Stimulated activated CD4-positive, alpha-beta T cell treated with anti-CD3 and anti-CD28 coated beads, TNF-alpha, amount 100 ng/mL, for 48 hours (primary cell): Measurements from ENCODE around the gene USP6NL.

Source experiments
- DNase-seq, 3 donors: peaks; one replicate each; pipeline ENCODE4 v3.0.0-alpha.2; 2020; ENCODE audit warnings: low read depth in 3 of 3

The USP6NL gene

DNA sequence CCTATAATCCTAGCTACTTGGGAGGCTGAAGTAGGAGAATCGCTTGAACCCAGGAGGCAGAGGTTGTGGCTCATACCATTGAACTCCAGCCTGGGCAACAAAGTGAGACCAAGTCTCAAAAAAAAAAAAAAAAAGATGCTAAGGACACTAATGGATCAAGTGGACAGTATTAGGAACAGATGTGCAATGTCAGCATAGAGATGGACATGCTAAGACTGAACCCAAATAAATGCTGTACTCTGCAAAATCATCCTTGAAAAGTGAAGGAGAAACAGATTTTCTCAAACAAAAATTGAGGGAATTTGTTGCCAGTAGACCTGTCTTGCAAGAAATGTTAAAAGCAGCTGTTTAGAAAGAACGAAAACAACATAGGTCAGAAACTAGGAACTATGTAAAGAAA is 194.5 kb downstream of the USP6NL start:
- no peak for DNase-seq

DNA sequence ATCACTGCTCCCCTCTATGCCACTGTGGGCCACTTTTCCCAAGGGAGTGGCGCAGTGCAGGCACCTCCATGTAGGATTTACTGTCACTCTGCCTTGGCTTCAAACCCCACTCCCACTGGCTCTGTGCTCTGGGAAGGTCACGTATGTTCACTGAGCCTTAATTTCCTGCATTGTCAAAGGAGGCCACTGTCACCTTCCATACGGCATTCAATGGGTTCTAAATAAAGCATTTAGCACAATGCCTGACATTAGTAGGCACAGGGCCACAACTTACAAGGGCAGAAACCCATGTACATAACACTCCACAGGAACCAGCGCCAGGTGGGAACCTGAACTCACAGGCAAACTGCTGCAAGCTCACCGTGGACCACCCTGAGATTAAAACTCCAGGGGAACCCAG is 196.4 kb downstream of the USP6NL start:
- DNase-seq, result no peak

DNA sequence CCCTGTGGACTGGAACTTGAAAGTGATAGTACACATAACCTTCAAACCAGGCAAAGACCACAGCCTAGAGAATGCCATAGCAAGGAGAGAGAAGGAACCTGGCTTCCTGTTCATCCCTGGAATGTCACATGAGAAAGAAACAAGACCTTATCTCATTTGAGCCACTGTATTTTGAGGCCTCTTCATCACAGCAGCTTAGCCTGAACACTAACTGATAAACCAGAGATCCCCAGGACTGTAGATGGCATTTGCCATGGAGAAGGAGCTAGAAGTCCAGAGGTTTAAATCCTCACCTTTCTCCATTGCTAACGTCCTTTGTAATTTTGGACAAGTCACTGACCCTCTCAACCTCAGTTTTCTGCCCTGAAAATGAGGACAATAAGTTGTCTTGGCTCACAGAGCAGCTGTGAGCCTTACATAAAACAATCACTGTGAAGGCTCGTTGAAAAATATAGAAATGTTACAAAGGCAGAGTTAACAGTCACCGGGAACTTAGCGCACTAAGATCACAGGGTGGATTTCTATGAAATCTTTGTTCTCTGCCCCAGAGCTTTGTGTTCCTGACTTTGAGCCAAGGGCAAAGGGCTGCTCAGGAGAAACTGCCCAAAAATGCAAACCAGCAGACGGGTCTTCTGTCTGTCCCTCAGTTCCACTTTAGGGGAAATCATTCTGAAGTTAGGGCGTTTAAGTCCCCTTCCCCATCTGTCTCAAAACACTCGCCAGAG is 197.0 kb downstream of the USP6NL start:
- DNase-seq, result no peak

DNA sequence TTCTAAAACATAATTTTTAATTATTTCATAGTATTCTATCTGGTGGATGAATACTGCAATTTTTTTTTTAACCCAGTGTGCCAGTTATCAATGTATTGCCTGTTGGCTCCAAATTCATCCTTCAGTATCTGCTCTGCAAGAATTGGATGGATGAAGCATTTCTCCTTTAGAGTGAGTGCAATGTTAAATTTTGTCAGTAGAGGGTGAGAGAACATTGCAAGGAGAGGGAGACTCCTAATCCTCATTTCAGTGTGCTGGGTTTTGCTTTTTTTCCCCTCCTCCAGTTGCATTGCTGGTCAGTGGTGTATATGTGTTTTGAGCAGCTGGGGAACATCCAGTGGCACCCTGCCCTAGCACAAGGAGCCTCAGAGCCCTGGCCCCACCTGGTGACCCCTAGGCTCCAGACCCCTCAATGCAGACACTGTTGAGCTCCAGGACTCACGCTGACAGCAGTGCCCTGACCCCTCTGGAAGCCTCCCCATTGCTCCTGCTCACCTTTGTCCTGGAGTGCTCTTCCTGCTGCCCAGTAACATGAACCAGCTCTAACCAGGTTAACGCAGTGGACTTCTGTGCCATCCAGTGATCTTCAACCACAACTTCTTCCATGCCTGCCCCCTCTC is 199.4 kb downstream of the USP6NL start:
- no peak for DNase-seq

DNA sequence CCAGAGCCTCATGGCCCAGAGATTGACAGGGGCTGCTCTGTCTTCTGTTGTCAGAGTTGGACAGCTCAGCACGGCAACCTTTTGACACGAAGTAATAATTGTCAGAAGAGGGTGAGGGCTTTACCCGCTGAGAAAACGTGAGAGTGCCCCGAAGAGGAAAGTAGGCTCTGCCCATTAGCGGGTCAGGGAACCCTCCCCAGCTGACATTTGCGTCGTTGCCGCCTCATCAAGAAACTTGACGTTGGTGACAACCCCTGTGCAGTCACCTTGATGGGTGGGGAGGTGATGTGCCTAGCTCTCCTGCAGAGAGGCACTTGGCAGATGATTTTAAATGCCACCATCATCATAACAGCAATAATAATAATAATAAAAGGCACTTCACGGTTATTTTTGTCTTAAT is 202.1 kb downstream of the USP6NL start:
- no peak for DNase-seq

DNA sequence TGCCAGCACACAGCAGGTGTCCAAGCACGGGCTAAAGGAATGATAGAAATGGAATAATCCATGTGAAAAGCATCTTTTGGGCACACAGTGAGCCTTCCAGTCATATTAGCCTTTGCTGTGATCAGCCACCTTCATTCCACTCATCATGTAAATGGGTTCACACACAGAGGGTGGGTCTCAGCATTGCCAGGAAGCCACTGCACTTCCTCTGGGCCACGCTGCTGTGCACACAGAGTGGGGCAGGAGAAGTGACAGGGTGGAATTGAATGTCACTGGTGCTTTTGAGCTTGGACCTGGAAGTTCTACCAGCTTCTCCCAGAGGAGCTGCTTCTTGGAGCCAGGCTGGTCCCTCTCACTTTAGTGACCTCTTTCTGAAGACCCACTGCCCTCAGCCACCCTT is 203.5 kb downstream of the USP6NL start:
- no peak for DNase-seq

DNA sequence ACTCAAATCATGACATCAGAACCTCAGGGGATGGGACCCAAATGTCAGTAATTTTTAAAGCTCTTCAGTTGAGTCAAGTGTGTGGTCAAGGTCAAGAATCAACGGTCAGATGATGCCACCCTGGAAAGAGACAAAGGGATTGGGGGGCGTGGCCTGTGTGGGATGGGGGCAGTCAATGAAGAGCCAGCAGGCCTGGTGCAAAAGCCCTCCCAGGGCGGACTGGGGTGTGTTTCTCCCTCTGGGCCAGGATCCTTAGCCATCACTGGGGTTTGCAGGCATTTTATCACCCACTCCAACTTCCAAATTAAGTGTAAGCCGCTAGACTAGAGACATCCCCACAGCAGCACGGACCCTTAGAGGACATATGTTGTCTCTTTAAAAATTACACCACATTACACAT is 204.7 kb downstream of the USP6NL start:
- DNase-seq, result no peak

DNA sequence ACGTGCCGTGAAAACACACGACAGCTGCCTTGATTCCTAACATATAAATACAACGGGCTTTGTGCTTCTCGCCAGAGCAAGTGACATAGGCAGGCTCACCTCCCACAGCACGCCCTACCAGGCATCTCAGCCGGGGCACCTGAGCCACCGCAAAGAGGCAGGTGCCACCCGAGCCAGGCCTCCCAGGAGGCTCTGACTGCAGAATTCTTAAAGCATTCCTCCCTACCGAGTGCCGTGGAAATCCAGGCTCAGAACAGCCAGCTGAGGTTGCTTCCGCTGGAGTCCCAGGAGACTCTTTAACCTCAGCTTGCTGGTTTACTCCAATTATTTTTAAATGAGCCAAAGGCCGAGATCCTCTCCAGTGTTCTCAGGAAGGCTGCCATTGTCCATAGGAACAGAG is 206.5 kb downstream of the USP6NL start:
- DNase-seq, result no peak
